ENCODE measurements around the gene PPL.
"Not testable (repeated sequence)": the region's sequence is repeated elsewhere in the genome, so short reads cannot be mapped to it uniquely, and the experiment has no call there.

PPL gene

DNA sequence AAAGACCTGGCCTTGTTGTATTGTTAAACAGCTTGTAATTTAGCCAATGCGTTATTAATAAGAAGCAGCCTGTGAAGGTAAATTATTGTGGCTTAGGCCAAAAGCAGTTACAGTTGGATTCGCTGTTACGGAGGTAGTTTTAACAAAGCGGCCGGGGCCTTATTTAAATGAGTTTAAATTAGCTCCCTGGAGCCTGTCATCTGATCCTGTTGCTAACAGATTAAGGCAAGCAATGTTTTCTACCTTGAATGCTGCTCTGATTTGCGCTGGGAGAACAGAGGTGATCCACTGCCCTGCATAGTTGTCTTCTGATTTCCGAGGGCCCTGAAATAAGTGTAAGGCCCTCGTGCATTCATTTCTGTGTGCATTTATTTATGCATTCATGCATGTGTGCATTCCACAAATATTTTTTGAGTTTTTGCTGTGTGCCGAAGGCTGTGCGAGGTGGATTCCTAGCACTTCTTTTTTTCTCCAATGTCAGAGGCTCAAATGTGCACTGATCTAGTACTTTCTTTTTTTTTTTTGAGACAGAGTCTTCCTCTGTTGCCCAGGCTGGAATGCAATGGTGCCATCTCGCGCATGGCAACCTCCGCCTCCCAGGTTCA is 32.0 kb upstream of the PPL start:
- DNase-seq (ENCODE audit: low spot score) = no peak
- TF ChIP-seq, protein P1, sequence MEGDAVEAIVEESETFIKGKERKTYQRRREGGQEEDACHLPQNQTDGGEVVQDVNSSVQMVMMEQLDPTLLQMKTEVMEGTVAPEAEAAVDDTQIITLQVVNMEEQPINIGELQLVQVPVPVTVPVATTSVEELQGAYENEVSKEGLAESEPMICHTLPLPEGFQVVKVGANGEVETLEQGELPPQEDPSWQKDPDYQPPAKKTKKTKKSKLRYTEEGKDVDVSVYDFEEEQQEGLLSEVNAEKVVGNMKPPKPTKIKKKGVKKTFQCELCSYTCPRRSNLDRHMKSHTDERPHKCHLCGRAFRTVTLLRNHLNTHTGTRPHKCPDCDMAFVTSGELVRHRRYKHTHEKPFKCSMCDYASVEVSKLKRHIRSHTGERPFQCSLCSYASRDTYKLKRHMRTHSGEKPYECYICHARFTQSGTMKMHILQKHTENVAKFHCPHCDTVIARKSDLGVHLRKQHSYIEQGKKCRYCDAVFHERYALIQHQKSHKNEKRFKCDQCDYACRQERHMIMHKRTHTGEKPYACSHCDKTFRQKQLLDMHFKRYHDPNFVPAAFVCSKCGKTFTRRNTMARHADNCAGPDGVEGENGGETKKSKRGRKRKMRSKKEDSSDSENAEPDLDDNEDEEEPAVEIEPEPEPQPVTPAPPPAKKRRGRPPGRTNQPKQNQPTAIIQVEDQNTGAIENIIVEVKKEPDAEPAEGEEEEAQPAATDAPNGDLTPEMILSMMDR (IDR thresholded peaks at IDR 0.05; ENCODE audit: extremely low read depth, insufficient read depth, missing control alignments) = no peak
- in situ Hi-C loops (cut with MboI; ENCODE audit: low pct_unique_long_range_greater_than_20kb, low sequenced_read_pairs, unreplicated experiment) = no loop called here

DNA sequence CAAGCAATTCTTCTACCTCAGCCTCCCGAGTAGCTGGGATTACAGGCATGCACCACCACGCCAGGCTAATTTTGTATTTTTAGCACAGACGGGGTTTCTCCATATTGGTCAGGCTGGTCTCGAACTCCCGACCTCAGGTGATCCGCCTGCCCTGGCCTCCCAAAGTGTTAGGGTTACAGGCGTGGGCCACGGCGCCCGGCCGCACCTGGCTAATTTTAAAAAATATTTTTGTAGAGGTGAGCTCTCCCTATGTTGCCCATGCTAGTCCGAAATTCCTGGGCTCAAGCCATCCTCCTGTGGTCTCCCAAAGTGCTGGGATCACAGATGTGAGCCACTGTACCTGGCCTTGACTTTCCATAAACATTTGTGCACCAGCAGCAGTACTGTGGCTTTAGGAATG is 31.3 kb upstream of the PPL start:
- in situ Hi-C loops (cut with MboI; ENCODE audit: low pct_unique_long_range_greater_than_20kb, low sequenced_read_pairs, unreplicated experiment); DNase-seq (ENCODE audit: low spot score): not testable (repeated sequence)

DNA sequence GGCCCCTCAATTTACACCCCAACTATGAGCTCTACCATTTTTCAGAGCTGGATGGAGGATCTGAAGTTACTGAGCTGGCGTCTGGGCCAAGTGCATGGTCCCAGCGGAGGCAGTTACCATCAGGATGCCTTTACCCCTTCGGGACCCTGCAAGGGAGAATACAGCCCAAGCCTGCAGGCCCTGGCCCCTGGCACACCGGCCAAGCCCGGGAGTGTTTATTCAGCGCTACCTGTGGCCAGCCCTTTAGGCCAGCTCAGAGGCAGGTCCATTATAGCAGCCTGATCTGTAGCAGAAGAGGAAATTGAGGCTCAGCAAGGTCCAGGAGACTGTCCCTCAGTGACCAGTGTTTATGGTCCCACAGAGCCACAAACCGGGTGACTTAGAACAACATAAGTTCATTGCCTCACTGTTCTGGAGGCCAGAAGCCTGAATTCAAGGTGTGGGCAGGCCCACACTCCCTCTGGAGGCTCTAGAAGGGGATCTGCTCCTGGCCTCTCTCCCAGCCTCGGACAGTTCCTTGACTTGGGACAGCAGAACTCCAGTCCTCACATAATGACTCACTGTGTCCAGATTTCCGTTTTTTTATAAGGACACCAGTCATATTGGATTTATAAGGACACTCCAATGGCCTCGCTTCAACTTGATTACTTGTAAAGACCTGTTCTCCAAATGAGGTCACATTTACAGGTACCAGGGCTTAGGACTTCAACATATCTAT is 29.9 kb upstream of the PPL start:
- no peak for DNase-seq (ENCODE audit: low spot score)
- TF ChIP-seq, protein P1 (IDR thresholded peaks at IDR 0.05; ENCODE audit: extremely low read depth, insufficient read depth, missing control alignments) = no peak
- in situ Hi-C loops (cut with MboI; ENCODE audit: low pct_unique_long_range_greater_than_20kb, low sequenced_read_pairs, unreplicated experiment) = no loop called here

DNA sequence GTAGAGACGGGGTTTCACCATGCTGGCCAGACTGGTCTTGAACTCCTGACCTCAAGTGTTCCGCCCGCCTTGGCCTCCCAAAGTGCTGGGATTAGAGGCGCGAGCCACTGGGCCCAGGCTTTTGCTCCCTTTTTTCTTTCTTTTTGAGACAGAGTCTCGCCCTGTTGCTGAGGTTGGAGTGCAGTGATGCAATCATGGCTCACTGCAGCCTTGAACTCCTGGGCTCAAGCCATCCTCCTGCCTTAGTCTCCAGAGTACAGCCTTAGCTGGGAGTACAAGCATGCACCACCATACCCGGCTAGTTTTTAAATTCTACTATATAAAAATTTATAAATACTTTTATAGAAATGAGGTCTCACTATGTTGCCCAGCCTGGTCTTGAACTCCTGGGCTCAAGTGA is 26.6 kb upstream of the PPL start:
- DNase-seq (ENCODE audit: low spot score); in situ Hi-C loops (cut with MboI; ENCODE audit: low pct_unique_long_range_greater_than_20kb, low sequenced_read_pairs, unreplicated experiment): not testable (repeated sequence)

DNA sequence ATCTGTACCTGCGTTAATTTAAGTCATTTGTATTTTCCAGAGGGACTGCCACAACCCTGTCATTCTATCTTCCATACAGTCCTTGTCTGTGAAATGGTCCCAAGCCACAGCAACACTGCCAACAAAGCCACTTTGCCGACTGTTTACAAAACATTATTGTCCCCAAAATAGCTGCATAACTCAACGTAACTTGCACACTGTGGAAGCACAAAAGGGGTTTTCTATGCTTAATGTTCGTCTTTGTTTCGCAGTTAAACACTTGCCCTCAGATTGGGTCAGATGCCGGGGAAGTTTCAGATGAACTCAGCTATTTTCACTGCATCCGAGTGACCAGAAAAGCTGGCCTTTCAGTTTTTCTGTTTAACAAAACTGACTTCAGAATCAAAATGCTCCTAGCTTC is 25.8 kb upstream of the PPL start:
- DNase-seq (ENCODE audit: low spot score) = no peak
- TF ChIP-seq, protein P1 (IDR thresholded peaks at IDR 0.05; ENCODE audit: extremely low read depth, insufficient read depth, missing control alignments) = no peak
- in situ Hi-C loops (cut with MboI; ENCODE audit: low pct_unique_long_range_greater_than_20kb, low sequenced_read_pairs, unreplicated experiment) = no loop called here

DNA sequence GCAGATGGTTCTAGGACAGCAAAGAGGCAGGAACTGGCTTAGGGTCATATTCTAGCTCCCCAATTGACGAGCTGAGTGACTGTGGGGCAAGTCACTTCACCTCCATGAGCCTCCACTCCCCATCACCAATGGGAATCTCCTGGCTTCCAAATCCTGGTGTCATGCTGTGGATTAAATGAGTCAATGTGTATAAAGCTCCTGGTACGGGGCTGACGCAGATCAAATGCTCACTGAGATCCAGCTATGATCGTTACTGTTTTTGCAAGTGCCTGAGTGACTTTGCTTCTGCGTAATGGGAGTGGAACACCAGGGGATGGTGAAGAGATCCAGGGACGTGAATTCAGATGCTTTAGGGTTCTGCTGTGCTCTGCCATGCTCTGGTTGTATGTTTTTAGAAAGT is 23.6 kb upstream of the PPL start:
- in situ Hi-C loops (cut with MboI; ENCODE audit: low pct_unique_long_range_greater_than_20kb, low sequenced_read_pairs, unreplicated experiment) = no loop called here
- TF ChIP-seq, protein P1 (IDR thresholded peaks at IDR 0.05; ENCODE audit: extremely low read depth, insufficient read depth, missing control alignments) = no peak
- no peak for DNase-seq (ENCODE audit: low spot score)

DNA sequence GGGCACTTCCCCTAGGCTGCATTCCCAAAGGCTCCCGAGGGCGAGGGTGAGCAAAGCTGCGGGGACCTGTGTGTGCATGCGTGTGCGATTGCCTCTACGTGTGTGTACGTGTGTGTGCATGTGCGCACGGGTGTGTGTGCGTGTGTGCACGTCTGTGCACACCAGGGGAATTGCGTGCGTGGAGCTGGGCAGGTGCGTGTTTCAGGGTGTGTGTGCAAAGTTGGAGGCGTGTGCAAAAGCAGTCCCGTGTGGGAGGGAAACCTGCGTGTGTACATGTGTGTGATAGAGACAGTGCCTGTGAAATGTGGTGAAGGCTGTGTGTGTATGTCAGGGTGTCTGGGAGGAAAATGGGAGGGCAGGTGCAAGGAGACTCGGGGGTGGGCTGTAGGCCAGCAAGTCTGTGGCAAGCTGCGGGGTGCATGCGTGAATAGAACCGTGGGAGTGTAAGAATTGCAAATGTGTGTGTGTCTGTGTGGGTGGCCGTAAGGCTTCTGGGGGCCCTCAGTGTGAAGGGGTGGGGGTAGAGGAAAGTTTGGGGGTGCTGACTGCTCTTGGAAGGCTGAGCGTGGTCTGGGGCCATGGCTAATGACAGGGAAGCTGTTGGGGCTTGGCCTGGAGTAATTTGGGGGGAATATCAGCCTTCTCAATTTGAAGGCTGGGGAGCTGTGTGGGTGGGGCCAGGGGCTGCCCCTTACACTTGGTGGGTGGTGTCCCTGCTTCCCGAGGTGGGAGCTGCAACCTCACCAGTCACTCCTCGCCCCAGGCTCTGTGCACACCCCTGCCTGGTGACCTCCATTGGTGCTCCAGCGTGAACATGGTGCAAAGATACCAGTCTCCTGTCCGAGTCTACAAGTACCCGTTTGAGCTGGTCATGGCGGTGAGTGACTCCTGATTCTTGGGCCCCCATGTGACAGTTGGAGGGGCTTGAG is 21.8 kb upstream of the PPL start:
- TF ChIP-seq, protein P1 (IDR thresholded peaks at IDR 0.05; ENCODE audit: extremely low read depth, insufficient read depth, missing control alignments) = no peak
- in situ Hi-C loops (cut with MboI; ENCODE audit: low pct_unique_long_range_greater_than_20kb, low sequenced_read_pairs, unreplicated experiment) = no loop called here
- DNase-seq (ENCODE audit: low spot score) = no peak
